ENCODE results near the gene USP2.

Gene USP2

GRCh38 chr11:119361941-119362725, 19.4 kb downstream of the USP2 start:
- no peak for TF ChIP-seq CTCF (IDR thresholded peaks at IDR 0.05; ENCODE audit: low read depth, low read length)
- in situ Hi-C loops (cut with HindIII; ENCODE audit: low sequenced_read_pairs): no loop called here
- no peak overlapping the region for H3K4me3 ChIP-seq (ENCODE audit: low read depth, low read length)
- DNase-seq (ENCODE audit: low read depth, low spot score): no peak

DNA sequence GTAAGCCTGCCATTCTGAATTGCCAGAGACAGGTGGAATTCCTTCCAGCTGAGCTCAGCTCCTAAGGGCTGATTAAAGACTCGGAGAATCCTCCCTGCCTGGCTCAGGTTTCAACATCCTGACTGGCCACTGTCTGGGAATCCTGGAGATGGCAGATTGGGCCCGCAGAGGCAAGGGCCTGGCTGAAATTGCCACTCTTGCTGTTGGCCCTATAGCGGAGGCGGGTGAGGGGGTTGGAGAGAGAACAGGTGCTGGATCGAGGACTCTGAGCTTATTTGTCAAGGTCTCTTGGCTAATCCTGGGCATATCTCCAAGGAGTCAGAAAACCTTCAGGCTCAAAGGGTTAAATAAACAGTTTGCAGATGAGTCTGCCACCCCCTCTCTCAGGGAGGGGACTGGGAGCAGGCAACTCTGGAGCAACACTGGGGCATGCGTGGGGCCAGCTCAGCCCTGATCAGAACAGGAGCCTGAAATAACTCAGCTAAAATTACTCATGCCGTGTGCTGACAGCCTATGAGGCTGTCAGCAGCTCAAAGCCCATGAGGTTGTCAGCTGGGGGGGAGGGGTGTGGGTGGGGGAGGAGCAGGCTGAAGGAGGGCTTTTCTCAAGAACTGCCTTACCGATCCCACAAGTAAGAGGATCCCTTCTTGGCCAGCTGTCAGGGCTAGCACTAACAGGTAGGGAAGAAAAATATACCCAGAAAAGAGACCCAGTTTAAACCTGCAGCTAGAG, 20.3 kb downstream of the USP2 start:
- TF ChIP-seq CTCF (IDR thresholded peaks at IDR 0.05; ENCODE audit: low read depth, low read length): no peak
- no peak overlapping the region for H3K4me3 ChIP-seq (ENCODE audit: low read depth, low read length)
- peak; percentile 37 for DNase-seq (ENCODE audit: low read depth, low spot score)
- in situ Hi-C loops (cut with HindIII; ENCODE audit: low sequenced_read_pairs): no loop called here

- TF ChIP-seq CTCF (IDR thresholded peaks at IDR 0.05; ENCODE audit: low read depth, low read length): no peak
- no peak overlapping the region for H3K4me3 ChIP-seq (ENCODE audit: low read depth, low read length)
- DNase-seq (ENCODE audit: low read depth, low spot score): no peak
- in situ Hi-C loops (cut with HindIII; ENCODE audit: low sequenced_read_pairs): no loop called here
These were observed 21.9 kb downstream of the USP2 start for GRCh38 chr11:119359365-119360214.

GRCh38 chr11:119357074-119357473, 24.4 kb downstream of the USP2 start:
- in situ Hi-C loops (cut with HindIII; ENCODE audit: low sequenced_read_pairs): no loop called here
- no peak for TF ChIP-seq CTCF (IDR thresholded peaks at IDR 0.05; ENCODE audit: low read depth, low read length)
- no peak for DNase-seq (ENCODE audit: low read depth, low spot score)
- peak overlapping the region; percentile 46 for H3K4me3 ChIP-seq (ENCODE audit: low read depth, low read length)

DNA sequence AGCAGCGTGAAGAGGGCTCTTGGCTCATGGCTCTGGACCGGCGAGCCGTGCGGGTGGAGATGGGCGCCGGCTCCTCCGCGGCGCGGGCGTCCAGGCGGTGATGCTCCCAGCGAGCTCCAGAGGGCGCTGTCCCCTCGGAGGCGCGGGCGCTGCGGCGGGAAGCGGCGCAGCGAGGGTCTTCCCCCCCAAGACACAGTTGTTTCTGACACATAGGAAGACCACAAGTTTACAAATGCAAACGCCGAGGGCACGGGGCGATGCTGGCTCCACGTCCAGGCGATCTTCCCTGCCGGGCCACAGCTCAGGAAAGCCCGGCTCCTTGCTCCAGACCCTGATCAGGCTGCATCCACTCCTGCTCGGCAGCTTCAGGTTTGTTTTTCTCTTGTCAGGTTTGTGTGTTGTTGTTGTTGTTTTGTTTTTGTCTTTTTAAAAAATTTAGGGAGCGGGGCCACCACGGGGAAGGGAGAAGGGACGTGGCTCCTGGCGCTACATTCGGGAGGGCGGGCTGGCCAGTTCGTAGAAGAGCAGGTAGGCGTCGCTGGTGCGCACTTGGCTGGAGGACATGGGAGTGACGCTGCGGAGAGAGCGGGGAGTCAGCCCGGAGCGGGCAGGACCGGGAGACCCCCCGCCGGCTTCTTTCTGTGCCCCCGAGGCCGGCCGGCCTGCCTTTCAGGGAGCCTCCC, 25.0 kb downstream of the USP2 start:
- TF ChIP-seq CTCF (IDR thresholded peaks at IDR 0.05; ENCODE audit: low read depth, low read length): peak; percentile 84
- peak; percentile 74 for DNase-seq (ENCODE audit: low read depth, low spot score)
- in situ Hi-C loops (cut with HindIII; ENCODE audit: low sequenced_read_pairs): no loop called here
- H3K4me3 ChIP-seq (ENCODE audit: low read depth, low read length): peak overlapping the region; percentile 46

Measured in astrocyte of the spinal cord (primary cell).